Loucy (cell line): ENCODE data around the gene ITGB5.

ENCODE experiments used
- CTCF ChIP-seq: fragments of 200-600 bp; sonication (generic); conservative IDR thresholded peaks from 2 replicates; pipeline ENCODE4 v1.5.1; 2014; ENCODE audit warnings: mild to moderate bottlenecking, antibody characterized with exemption, low read length
- EZH2phosphoT487 ChIP-seq: fragments of 200-600 bp; IDR thresholded peaks from 2 replicates; pipeline ENCODE4 v1.6.1; 2018; ENCODE audit warnings: antibody characterized with exemption, mild to moderate bottlenecking, moderate library complexity, borderline replicate concordance

GRCh38 chr3:124815781-124816180 is 71.4 kb downstream of the ITGB5 start:
- TF ChIP-seq CTCF: no peak
- no peak for TF ChIP-seq EZH2phosphoT487
